PFSK-1 (cell line): ENCODE data around the gene TESK1.

Experiments
- POLR2AphosphoS5 ChIP-seq: IDR thresholded peaks from 2 replicates; pipeline ENCODE4 v1.6.1; 2012; ENCODE audit warnings: low read depth, mild to moderate bottlenecking, control low read depth, low read length, moderate library complexity
- REST ChIP-seq, 2 experiments: IDR thresholded peaks; 2 replicates each; pipeline versions ENCODE4 v1.6.1 to v1.8.0; 2011 to 2012; ENCODE audit warnings: low read depth in 2 of 2, low read length in 2 of 2, control low read depth in 1 of 2, inconsistent platforms in 1 of 2, mild to moderate bottlenecking in 1 of 2, moderate library complexity in 1 of 2; ENCODE audit not compliant: insufficient read depth in 1 of 2
- SIN3A ChIP-seq: IDR thresholded peaks from 2 replicates; pipeline ENCODE4 v1.6.1; 2012; ENCODE audit warnings: mild to moderate bottlenecking, low read length, moderate library complexity, borderline replicate concordance; ENCODE audit not compliant: insufficient read depth
- TAF1 ChIP-seq: IDR thresholded peaks from 2 replicates; pipeline ENCODE4 v1.6.1; 2012; ENCODE audit warnings: low read length, control low read depth, borderline replicate concordance; ENCODE audit not compliant: insufficient read depth

GRCh38 chr9:35568196-35568595 is 36.9 kb upstream of the TESK1 start:
- no peak for TF ChIP-seq TAF1
- TF ChIP-seq REST (IDR thresholded peaks at IDR 0.05; ENCODE audit: insufficient read depth in 1 of 2, low read depth in 2 of 2, low read length in 2 of 2): no peak
- TF ChIP-seq SIN3A: no peak
- no peak for TF ChIP-seq POLR2AphosphoS5
